D721Med (cell line): Measurements from ENCODE around the gene SERPINF2.

Experiments used
- DNase-seq: peaks from one replicate; pipeline ENCODE4 v3.0.0; 2011; ENCODE audit warnings: low spot score; ENCODE audit not compliant: insufficient read length
- FAIRE-seq: peaks from 2 replicates; lab custom pipeline; 2011; peaks lifted over from hg19 to GRCh38; lab: Jason Lieb, UNC
- TF ChIP-seq, protein P1 (sequence below): IDR thresholded peaks from 2 replicates; pipeline ENCODE4 v1.5.1; 2012; ENCODE audit warnings: mild to moderate bottlenecking, control low read depth; ENCODE audit not compliant: insufficient read depth; ENCODE audit errors: missing control alignments

Gene SERPINF2

DNA sequence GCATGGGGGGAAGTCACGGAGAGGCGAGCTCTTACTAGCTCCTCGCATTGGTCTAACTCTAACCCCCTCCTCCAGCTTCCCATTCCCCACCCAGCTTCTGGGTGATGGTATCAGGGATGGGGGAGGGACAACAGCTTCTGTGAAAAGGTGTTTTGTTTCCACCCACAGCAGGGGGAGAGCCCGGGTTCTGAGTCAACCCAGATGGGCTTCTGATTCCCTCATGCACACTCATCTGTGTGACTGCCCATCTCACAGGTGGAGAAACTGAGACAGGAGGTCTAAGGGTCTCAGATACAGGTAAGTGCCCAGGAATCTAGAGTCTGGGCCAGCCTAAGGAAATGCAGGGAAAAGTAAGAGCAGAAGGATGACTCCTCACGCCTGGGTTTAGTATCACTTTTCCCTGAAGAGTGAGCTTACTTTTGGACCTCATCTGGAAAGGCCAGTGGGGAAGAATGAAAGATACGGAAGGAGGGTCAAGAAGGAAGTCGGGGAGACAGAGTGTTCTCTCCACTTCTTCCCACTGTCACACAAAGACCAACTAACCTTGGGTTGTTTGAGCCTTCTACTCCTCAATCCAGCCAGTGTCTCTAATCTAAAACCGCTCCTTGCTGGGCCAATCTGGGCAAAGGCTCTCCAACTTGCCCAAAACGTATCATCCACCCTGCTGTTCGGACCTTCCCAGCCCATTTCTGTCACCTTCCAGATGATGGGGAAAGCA lies 29.4 kb upstream of the SERPINF2 start:
- no peak for DNase-seq
- TF ChIP-seq, protein P1, sequence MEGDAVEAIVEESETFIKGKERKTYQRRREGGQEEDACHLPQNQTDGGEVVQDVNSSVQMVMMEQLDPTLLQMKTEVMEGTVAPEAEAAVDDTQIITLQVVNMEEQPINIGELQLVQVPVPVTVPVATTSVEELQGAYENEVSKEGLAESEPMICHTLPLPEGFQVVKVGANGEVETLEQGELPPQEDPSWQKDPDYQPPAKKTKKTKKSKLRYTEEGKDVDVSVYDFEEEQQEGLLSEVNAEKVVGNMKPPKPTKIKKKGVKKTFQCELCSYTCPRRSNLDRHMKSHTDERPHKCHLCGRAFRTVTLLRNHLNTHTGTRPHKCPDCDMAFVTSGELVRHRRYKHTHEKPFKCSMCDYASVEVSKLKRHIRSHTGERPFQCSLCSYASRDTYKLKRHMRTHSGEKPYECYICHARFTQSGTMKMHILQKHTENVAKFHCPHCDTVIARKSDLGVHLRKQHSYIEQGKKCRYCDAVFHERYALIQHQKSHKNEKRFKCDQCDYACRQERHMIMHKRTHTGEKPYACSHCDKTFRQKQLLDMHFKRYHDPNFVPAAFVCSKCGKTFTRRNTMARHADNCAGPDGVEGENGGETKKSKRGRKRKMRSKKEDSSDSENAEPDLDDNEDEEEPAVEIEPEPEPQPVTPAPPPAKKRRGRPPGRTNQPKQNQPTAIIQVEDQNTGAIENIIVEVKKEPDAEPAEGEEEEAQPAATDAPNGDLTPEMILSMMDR: no peak
- FAIRE-seq: no peak

DNA sequence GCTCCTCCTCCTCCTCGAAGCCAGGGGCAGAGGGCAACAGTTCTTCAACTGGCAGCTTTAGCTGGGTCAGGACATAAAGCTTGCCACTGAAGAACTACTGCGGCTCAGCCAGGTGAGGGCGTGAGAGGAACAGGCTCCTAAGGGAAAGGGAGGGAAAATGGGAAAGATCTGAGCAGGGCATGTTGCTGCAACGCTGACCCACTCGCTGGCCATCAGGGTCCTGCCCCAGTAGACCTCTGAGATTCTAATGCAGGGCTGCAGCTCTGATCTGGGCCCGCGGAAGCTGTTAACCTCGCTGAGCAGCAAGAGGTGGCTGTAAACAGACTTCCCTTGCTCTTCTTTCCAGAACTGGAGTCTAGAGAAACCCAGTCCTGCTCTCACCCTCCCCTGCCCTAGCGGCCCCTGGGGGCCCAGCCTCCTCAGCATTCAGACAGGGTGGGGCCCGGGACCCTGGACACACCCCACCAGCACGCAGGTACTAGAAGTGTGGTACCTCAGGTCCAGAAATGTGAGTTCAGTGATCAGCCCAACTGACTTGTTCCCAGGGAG lies 28.7 kb upstream of the SERPINF2 start:
- peak; percentile 66 for DNase-seq
- TF ChIP-seq, protein P1: peak; percentile 53
- no peak for FAIRE-seq

DNA sequence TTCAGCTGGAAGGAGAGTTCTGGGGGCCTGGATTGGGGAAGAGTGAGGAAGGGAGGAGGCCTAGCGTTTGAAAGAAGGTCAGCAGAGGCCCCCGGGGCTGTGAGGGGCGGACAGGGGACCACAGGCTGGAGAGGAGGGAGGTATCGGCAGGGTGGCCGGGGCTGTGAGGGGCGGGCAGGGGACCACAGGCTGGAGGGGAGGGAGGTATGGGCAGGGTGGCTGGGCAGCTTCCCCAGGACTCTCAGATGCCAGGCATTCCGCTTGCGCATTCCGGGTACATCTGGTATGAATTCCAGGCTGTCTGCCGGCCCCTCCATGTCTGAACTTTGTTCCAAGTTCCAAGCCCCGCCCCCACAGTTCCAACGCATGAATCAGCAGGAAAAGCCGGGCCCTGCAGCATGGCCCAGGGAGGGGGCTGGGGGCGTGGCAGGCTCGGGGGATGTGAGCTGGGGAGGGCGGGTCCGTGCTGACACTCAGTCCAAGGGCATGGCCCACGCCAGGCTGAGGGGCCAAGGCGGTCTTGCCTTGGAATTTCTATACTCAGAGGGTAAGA lies 28.2 kb upstream of the SERPINF2 start:
- DNase-seq (no peak), FAIRE-seq (no peak)

DNA sequence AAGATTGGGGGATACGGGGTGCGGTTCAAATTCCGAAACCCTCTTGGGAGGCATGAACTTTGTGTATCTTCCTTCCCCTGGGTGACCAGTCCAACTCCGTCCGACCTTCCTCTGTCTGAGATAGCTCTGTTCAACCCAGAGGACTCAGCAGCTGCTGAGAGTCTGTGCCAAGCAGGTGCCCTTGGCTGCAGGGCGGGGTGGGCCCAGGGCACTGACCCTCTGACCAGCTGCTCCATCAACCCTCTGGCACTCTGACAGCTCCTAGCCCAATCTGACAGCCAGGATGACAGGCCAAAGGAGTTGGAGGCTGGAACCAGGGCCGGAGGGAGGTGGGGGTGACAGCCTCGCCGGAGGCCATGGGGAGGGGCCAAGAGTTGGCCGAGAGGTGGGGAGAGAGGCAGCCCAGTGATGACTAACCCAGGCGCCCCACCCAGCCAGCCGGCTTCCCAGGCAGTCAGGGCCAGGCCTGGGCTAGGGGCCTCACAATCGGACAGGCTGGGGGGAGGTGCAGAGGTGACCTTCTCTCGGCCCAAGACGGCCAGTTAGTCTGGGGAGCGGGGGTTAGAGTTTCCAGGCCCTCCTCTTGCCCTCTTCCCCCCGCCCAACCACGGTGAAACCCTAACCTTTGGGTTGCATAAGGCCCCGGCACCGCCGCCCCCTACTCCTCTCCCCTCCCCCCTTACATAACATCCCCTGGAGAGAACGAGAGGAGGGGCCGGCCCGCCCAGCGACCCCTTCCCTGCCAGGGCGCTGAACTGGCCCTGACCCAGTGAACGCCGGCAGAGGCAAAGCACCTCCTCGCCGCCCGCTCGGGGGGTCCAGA lies 27.5 kb upstream of the SERPINF2 start:
- FAIRE-seq (no peak), DNase-seq (no peak)
- TF ChIP-seq, protein P1: no peak

More for the DNA sequence above, 28.2 kb upstream of the SERPINF2 start:
- TF ChIP-seq, protein P1: no peak

DNA sequence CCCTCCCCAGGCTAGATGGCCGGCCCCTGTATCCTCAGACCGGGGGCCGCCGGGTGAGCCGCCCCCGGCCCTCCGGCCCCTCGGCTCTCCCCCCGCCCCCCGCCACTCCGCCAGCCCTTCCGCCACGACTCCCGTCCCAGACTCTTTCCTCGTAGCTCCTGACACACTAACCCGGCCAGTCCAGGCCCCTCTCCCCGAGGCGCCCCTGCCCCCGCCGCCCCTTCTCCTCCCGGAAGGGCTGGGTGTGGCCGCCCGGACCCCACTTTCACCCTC lies 26.9 kb upstream of the SERPINF2 start:
- TF ChIP-seq, protein P1: no peak
- FAIRE-seq (no peak), DNase-seq (no peak)

DNA sequence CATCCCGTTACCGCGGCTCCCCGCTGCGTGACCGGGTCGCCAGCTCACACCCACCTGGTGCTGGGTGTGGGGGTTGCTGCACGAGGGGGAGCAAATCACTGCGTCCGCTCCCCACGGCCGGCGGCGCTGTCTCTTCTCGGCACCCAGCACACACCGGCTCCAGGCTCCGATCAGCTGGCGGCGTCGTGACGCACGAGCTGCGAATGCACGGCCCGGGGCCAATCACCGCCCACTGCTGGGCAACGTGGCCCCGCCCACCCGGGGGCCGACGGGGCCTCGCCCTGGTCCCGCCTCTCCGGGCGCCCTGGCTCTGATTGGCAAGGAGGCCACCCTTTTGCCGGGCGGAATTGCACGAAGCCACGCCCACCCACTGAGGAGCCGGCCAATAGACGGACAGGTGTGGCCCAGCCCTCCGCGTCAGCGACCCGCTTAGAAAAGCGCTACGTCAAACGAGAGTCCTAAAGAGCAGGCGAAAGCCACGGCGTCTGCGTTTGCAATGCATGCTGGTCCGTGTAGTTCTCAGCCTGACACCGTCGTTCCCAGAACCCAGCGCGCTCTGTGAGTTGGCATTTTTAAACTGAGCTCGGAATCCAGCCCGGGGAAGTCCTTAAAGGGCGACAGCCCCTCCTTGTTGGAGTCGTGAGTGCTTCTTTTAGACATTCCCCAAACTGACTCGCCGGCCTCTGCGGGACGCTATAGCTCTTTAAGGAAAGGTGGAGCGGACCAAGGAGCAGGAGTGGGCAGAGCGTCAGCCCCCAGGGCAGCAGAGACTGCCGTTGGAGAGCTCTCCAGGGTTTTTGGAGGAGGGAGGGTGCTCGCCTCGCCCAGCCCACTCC lies 26.4 kb upstream of the SERPINF2 start:
- FAIRE-seq: peak; percentile 41
- DNase-seq: peak; percentile 99
- TF ChIP-seq, protein P1: no peak
